HepG2 (cell line): ENCODE measurements around the gene SAYSD1.

Source experiments
- CREM ChIP-seq, 2 experiments: sonication (generic) in 1 of 2; formaldehyde crosslinking in 1 of 2; IDR thresholded peaks; 2 replicates each; pipeline versions ENCODE4 v1.4.0 to v1.6.1; 2016 to 2020; ENCODE audit warnings: antibody characterized with exemption in 1 of 2, mild to moderate bottlenecking in 1 of 2, missing genetic modification reagents in 1 of 2
- CTCF ChIP-seq: sonication (generic); formaldehyde crosslinking; IDR thresholded peaks from 2 replicates; pipeline ENCODE4 v1.5.0; 2020; ENCODE audit warnings: mild to moderate bottlenecking, missing genetic modification reagents, moderate library complexity
- TFAP4 ChIP-seq: sonication (generic); IDR thresholded peaks from 2 replicates; pipeline ENCODE4 v1.6.1; 2016; ENCODE audit warnings: low read depth, borderline replicate concordance
- TFDP1 ChIP-seq: IDR thresholded peaks from 2 replicates; pipeline ENCODE4 v1.6.1; 2016; ENCODE audit warnings: missing compliant biosample characterization, missing genetic modification reagents, borderline replicate concordance

- TF ChIP-seq TFDP1 (no peak), CREM (IDR thresholded peaks at IDR 0.05) (no peak), CREM (CRISPR knock-in tag; IDR thresholded peaks at IDR 0.05) (no peak), TFAP4 (no peak), CTCF (CRISPR knock-in tag) (no peak)
Measured at GRCh38 chr6:39156801-39157200, 41.8 kb upstream of the SAYSD1 start.
